K562 (cell line): ENCODE results near the gene NR6A1. TPM values are rescaled to one million over a fixed set of nuclear protein-coding genes. Genes with fewer than 3 reads are reported as not detected.

ENCODE experiments used
- ARHGAP35 ChIP-seq: fragments of 450-650 bp; IDR thresholded peaks from 2 replicates; pipeline ENCODE4 v1.6.1; 2018; ENCODE audit not compliant: partially characterized antibody
- BRD4 ChIP-seq: fragments of 200-600 bp; sonication (generic); IDR thresholded peaks from 2 replicates; pipeline ENCODE4 v1.6.1; 2017; ENCODE audit warnings: inconsistent platforms
- ERF ChIP-seq: fragments of 450-650 bp; formaldehyde crosslinking; IDR thresholded peaks from 2 replicates; pipeline ENCODE4 v1.4.0; 2020; ENCODE audit warnings: mild to moderate bottlenecking, mixed read lengths
- ETV5 ChIP-seq: sonication (generic); formaldehyde crosslinking; IDR thresholded peaks from 2 replicates; pipeline ENCODE4 v1.4.0; 2020; ENCODE audit warnings: low read depth, mild to moderate bottlenecking, missing genetic modification reagents
- FUS ChIP-seq: fragments of 200-400 bp; formaldehyde crosslinking; optimal IDR thresholded peaks from 2 replicates; pipeline ENCODE3; 2017; ENCODE audit warnings: low read depth, low read length
- MED1 ChIP-seq: sonication (generic); formaldehyde crosslinking; IDR thresholded peaks from 2 replicates; pipeline ENCODE4 v1.8.1; 2023; ENCODE audit warnings: missing genetic modification reagents, borderline replicate concordance
- MYC ChIP-seq, 2 experiments: fragments of 250-450 bp in 1 of 2; sonication (Bioruptor Pico) in 1 of 2; IDR thresholded peaks; 2 replicates each; pipeline versions ENCODE4 v1.5.1 to v1.6.1; 2012 to 2021; ENCODE audit warnings: low read depth in 2 of 2, borderline replicate concordance in 1 of 2, improper control_type of control experiment in 1 of 2, low read length in 1 of 2, mild to moderate bottlenecking in 1 of 2, moderate library complexity in 1 of 2
- NFATC3 ChIP-seq: fragments of 450-650 bp; IDR thresholded peaks from 2 replicates; pipeline ENCODE4 v1.6.1; 2017; ENCODE audit warnings: mild to moderate bottlenecking
- NFIX ChIP-seq: fragments of 250-450 bp; sonication (Bioruptor Pico); IDR thresholded peaks from 2 replicates; pipeline ENCODE4 v1.4.0; 2020; ENCODE audit warnings: low read depth, mild to moderate bottlenecking, moderate library complexity
- RBM39 ChIP-seq: fragments of 200-400 bp; formaldehyde crosslinking; optimal IDR thresholded peaks from 2 replicates; pipeline ENCODE3; 2018; ENCODE audit warnings: low read depth, low read length
- SLC30A9 ChIP-seq: fragments of 250-450 bp; sonication (Bioruptor Pico); IDR thresholded peaks from 2 replicates; pipeline ENCODE4 v1.8.0; 2022; ENCODE audit warnings: mild to moderate bottlenecking, moderate library complexity
- THRAP3 ChIP-seq: fragments of 450-650 bp; IDR thresholded peaks from 2 replicates; pipeline ENCODE4 v1.6.1; 2016; ENCODE audit warnings: mild to moderate bottlenecking, inconsistent platforms, borderline replicate concordance
- ZC3H11A ChIP-seq: IDR thresholded peaks from 2 replicates; pipeline ENCODE4 v1.6.1; 2012; ENCODE audit warnings: low read depth, low read length, improper control_type of control experiment
- ZNF586 ChIP-seq: fragments of 450-650 bp; formaldehyde crosslinking; conservative IDR thresholded peaks from 2 replicates; pipeline ENCODE4 v1.4.0; 2020; ENCODE audit warnings: mild to moderate bottlenecking, moderate library complexity
- ZNF699 ChIP-seq: fragments of 250-450 bp; sonication (Bioruptor Pico); IDR thresholded peaks from 2 replicates; pipeline ENCODE4 v1.8.0; 2021; ENCODE audit warnings: mild to moderate bottlenecking, moderate library complexity; ENCODE audit not compliant: insufficient replicate concordance
- ZNF766 ChIP-seq: fragments of 200-800 bp; sonication (Bioruptor generic); conservative IDR thresholded peaks from 2 replicates; pipeline ENCODE4 v1.6.1; 2016; ENCODE audit warnings: missing genetic modification characterization, missing compliant biosample characterization
- polyA plus RNA-seq, 8 experiments: library from polyadenylated mRNA; depleted of rRNA in 4 of 8; stranded (reverse) in 5 of 8; unstranded in 3 of 8; fragments of >200 nt; fragmentation: Nextera tagmentation in 2 of 8; fragmentation: Illumina TruSeq in 1 of 8; extraction: Ambion mirVana in 2 of 8; extraction: Trizol in 1 of 8; gene quantifications; 2 replicates each; pipeline versions ENCODE4 v1.2.1 to v1.2.3, GENCODE V29; 2011 to 2014; ENCODE audit warnings: inconsistent platforms in 1 of 8, missing spikeins in 1 of 8
- total RNA-seq, 7 experiments: library from RNA; depleted of rRNA in 6 of 7; stranded (reverse); fragments of >200 nt in 6 of 7; fragmentation: Illumina TruSeq in 2 of 7; extraction: Trizol in 2 of 7; gene quantifications; 2 replicates each; pipeline versions ENCODE4 v1.2.1 to v1.2.3, GENCODE V29; 2011 to 2021; ENCODE audit warnings: low replicate concordance in 1 of 7
- TF ChIP-seq, protein P1 (sequence below): fragments of 450-650 bp; formaldehyde crosslinking; IDR thresholded peaks from 2 replicates; pipeline ENCODE4 v1.4.0; 2020; ENCODE audit warnings: mild to moderate bottlenecking
- TF ChIP-seq, protein P2 (sequence below): sonication (generic); formaldehyde crosslinking; IDR thresholded peaks from 2 replicates; pipeline ENCODE4 v1.9.0; 2022; ENCODE audit warnings: mild to moderate bottlenecking, missing genetic modification reagents
- TF ChIP-seq, protein P3 (sequence below): fragments of 450-650 bp; formaldehyde crosslinking; IDR thresholded peaks from 2 replicates; pipeline ENCODE4 v1.4.0; 2020; ENCODE audit warnings: mild to moderate bottlenecking, mixed read lengths
- TF ChIP-seq, protein P4 (sequence below): fragments of 450-650 bp; IDR thresholded peaks from 2 replicates; pipeline ENCODE4 v1.6.1; 2017; ENCODE audit warnings: antibody characterized with exemption, mild to moderate bottlenecking

Gene NR6A1
- total and polyA plus RNA-seq, 9 of the 15 experiments (the other 6 are each of a cell fraction or from before 2014, with no cell fraction given): 9.7 to 55.4 (median 28.3) TPM

DNA sequence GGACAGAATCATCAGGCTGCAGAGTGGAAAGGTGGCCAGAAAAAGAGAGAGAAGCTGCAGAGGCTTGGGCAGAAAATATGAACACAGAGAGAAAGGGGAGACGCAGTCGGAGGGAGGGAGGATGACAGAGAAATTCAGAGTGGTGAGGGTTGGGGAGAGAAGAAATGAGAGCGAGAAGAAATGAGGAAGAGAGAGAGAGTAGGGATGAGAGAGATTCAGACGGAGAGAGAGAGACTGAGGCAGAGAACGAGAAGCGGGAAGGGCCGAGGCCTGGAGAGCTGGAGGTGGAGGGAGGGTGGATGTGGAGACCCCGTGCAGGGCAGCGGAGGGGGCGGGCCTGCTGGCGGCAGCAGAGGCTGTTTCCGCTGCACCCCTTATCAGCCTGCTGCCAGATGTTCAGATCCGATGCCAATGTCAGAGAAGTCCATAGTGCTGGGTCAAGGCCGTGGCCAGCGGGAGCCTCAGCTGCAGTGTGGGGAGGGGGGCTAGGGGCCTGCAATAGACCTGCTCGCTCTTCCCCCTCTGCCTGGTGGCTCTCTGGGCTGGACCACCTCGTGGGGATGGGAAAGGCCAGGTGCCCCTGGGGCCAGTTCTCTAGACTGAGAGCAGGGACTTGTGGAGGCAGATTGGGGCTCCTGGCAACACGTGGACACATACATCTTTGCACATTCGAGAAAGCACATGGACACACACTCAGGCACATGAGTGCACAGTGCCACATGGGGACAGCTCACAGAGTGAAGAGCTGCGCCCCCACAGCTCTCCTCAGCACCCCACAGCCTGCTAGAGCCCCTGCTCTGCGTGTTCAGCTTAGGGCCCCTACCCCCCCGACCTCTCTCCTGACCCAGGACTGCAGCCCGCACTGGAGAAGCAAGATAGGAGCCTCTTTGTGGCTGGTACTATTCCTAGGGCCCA is 259.0 kb downstream of the NR6A1 start (continued):
- TF ChIP-seq, protein P1, sequence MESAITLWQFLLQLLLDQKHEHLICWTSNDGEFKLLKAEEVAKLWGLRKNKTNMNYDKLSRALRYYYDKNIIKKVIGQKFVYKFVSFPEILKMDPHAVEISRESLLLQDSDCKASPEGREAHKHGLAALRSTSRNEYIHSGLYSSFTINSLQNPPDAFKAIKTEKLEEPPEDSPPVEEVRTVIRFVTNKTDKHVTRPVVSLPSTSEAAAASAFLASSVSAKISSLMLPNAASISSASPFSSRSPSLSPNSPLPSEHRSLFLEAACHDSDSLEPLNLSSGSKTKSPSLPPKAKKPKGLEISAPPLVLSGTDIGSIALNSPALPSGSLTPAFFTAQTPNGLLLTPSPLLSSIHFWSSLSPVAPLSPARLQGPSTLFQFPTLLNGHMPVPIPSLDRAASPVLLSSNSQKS: no peak
- TF ChIP-seq, protein P2, sequence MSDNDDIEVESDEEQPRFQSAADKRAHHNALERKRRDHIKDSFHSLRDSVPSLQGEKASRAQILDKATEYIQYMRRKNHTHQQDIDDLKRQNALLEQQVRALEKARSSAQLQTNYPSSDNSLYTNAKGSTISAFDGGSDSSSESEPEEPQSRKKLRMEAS (CRISPR knock-in tag): peak; percentile 97
- TF ChIP-seq MED1: no peak
- TF ChIP-seq ZNF699 (CRISPR knock-in tag): no peak
- no peak for TF ChIP-seq RBM39
- TF ChIP-seq BRD4: no peak
- TF ChIP-seq, protein P3, sequence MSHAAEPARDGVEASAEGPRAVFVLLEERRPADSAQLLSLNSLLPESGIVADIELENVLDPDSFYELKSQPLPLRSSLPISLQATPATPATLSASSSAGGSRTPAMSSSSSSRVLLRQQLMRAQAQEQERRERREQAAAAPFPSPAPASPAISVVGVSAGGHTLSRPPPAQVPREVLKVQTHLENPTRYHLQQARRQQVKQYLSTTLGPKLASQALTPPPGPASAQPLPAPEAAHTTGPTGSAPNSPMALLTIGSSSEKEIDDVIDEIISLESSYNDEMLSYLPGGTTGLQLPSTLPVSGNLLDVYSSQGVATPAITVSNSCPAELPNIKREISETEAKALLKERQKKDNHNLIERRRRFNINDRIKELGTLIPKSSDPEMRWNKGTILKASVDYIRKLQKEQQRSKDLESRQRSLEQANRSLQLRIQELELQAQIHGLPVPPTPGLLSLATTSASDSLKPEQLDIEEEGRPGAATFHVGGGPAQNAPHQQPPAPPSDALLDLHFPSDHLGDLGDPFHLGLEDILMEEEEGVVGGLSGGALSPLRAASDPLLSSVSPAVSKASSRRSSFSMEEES (CRISPR knock-in tag): no peak
- TF ChIP-seq SLC30A9: no peak
- TF ChIP-seq ZC3H11A: no peak
- TF ChIP-seq MYC (IDR thresholded peaks at IDR 0.05; ENCODE audit: low read depth, low read length): 0 out of 2 replicates have a peak, but pooled peaks have one; percentile 63
- TF ChIP-seq MYC (CRISPR knock-in tag; IDR thresholded peaks at IDR 0.05; ENCODE audit: borderline replicate concordance, low read depth): 0 out of 2 replicates have a peak, but pooled peaks have one; percentile 46
- no peak for TF ChIP-seq NFIX
- TF ChIP-seq ERF (CRISPR knock-in tag): no peak
- no peak for TF ChIP-seq ARHGAP35
- 0 out of 2 replicates have a peak, but pooled peaks have one; percentile 31 for TF ChIP-seq THRAP3
- TF ChIP-seq FUS: no peak
- no peak; the same call in 1 of the 2 replicates for TF ChIP-seq ZNF766 (CRISPR knock-in tag)
- TF ChIP-seq, protein P4, sequence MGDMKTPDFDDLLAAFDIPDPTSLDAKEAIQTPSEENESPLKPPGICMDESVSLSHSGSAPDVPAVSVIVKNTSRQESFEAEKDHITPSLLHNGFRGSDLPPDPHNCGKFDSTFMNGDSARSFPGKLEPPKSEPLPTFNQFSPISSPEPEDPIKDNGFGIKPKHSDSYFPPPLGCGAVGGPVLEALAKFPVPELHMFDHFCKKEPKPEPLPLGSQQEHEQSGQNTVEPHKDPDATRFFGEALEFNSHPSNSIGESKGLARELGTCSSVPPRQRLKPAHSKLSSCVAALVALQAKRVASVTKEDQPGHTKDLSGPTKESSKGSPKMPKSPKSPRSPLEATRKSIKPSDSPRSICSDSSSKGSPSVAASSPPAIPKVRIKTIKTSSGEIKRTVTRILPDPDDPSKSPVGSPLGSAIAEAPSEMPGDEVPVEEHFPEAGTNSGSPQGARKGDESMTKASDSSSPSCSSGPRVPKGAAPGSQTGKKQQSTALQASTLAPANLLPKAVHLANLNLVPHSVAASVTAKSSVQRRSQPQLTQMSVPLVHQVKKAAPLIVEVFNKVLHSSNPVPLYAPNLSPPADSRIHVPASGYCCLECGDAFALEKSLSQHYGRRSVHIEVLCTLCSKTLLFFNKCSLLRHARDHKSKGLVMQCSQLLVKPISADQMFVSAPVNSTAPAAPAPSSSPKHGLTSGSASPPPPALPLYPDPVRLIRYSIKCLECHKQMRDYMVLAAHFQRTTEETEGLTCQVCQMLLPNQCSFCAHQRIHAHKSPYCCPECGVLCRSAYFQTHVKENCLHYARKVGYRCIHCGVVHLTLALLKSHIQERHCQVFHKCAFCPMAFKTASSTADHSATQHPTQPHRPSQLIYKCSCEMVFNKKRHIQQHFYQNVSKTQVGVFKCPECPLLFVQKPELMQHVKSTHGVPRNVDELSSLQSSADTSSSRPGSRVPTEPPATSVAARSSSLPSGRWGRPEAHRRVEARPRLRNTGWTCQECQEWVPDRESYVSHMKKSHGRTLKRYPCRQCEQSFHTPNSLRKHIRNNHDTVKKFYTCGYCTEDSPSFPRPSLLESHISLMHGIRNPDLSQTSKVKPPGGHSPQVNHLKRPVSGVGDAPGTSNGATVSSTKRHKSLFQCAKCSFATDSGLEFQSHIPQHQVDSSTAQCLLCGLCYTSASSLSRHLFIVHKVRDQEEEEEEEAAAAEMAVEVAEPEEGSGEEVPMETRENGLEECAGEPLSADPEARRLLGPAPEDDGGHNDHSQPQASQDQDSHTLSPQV: peak; percentile 93
- no peak for TF ChIP-seq ZNF586 (CRISPR knock-in tag)
- TF ChIP-seq ETV5 (CRISPR knock-in tag): no peak
- no peak for TF ChIP-seq NFATC3
